ENCODE data around the gene NOP53.

Gene NOP53

GRCh38 chr19:47756953-47757608 is 11.7 kb downstream of the NOP53 start:
- H3K4me3 ChIP-seq (replicated peaks; ENCODE audit: insufficient read depth, low read length), result no peak overlapping the region
- H3K27me3 ChIP-seq (ENCODE audit: insufficient read depth, poor library complexity, severe bottlenecking), result no peaks in the 10 kb centered on the region
- H3K27ac ChIP-seq (replicated peaks), result no peak overlapping the region
- TF ChIP-seq POLR2AphosphoS5 (IDR thresholded peaks at IDR 0.05; ENCODE audit: low read depth) (0 out of 2 replicates have a peak, but pooled peaks have one; percentile 11), CTCF (IDR thresholded peaks at IDR 0.05; ENCODE audit: insufficient read depth, low read length) (no peak)
- no peak for DNase-seq (ENCODE audit: low read depth in 1 of 2, low spot score in 1 of 2)

- no peak for TF ChIP-seq SPI1 (IDR thresholded peaks at IDR 0.05; ENCODE audit: borderline replicate concordance, low read depth)
- no peak for TF ChIP-seq GABPA (IDR thresholded peaks at IDR 0.05; ENCODE audit: low read depth)
- TF ChIP-seq REST (IDR thresholded peaks at IDR 0.05; ENCODE audit: insufficient replicate concordance, low read depth), result no peak
- no peak for TF ChIP-seq POLR2AphosphoS5 (IDR thresholded peaks at IDR 0.05; ENCODE audit: low read depth)
- no peak for TF ChIP-seq CTCF (IDR thresholded peaks at IDR 0.05; ENCODE audit: insufficient read depth, low read length)
- Histone ChIP-seq H3K27me3 (ENCODE audit: insufficient read depth, poor library complexity, severe bottlenecking) (no peaks in the 10 kb centered on the region), H3K27ac (replicated peaks) (no peak overlapping the region), H3K4me3 (replicated peaks; ENCODE audit: insufficient read depth, low read length) (no peak overlapping the region)
- DNase-seq (ENCODE audit: low read depth in 1 of 2, low spot score in 1 of 2), result no peak
Measured at GRCh38 chr19:47757617-47758442, 12.5 kb downstream of the NOP53 start.

- Histone ChIP-seq H3K4me3 (replicated peaks; ENCODE audit: insufficient read depth, low read length) (no peak overlapping the region), H3K27ac (replicated peaks) (no peak overlapping the region), H3K27me3 (ENCODE audit: insufficient read depth, poor library complexity, severe bottlenecking) (no peaks in the 10 kb centered on the region)
- no peak for TF ChIP-seq SPI1 (IDR thresholded peaks at IDR 0.05; ENCODE audit: borderline replicate concordance, low read depth)
- no peak for TF ChIP-seq REST (IDR thresholded peaks at IDR 0.05; ENCODE audit: insufficient replicate concordance, low read depth)
- no peak for TF ChIP-seq CTCF (IDR thresholded peaks at IDR 0.05; ENCODE audit: insufficient read depth, low read length)
- TF ChIP-seq POLR2AphosphoS5 (IDR thresholded peaks at IDR 0.05; ENCODE audit: low read depth), result no peak
- TF ChIP-seq GABPA (IDR thresholded peaks at IDR 0.05; ENCODE audit: low read depth), result no peak
- no peak for DNase-seq (ENCODE audit: low read depth in 1 of 2, low spot score in 1 of 2)
Measured at GRCh38 chr19:47758443-47758804, 13.1 kb downstream of the NOP53 start.
